ENCODE results near the gene DEFB131B. TPM values are rescaled to one million over a fixed set of nuclear protein-coding genes. Genes with fewer than 3 reads are reported as not detected.
"Not testable (repeated sequence)": the region's sequence is repeated elsewhere in the genome, so short reads cannot be mapped to it uniquely, and the experiment has no call there.

DEFB131B gene
- total and polyA plus RNA-seq, 2 of the 8 experiments (the other 6 are each of a cell fraction or from before 2014, with no cell fraction given) = not detected

DNA sequence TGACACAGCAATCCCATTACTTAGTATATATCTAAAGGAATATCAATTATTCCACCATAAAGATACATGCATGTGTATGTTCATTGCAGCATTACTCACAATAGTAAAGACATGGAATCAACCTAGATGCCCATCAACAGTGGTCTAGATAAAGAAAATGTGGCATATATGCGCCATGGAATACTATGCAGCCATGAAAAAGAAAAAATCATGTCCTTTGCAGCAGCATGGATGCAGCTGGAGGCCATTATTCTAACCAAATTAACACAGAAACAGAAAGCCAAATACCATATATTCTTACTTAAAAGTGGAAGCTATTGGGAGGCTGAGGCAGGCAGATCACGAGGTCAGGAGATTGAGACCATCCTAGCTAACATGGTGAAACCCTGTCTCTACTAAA, 24.4 kb upstream of the DEFB131B start:
- WGBS, 2 experiments (ENCODE audit: extremely low coverage in 1 of 2, insufficient coverage in 1 of 2, insufficient read length in 1 of 2, insufficient replicate concordance in 2 of 2, low coverage in 1 of 2, low lambda C conversion rate in 2 of 2, missing lambda C conversion rate in 1 of 2) = 87% methylated on average over 2 of the region's 2 CpGs; no CpG with 5 or more reads in 1 of the 2 experiments

GRCh38 chr11:71855880-71856279, 22.4 kb upstream of the DEFB131B start:
- H3K18ac ChIP-seq (ENCODE audit: extremely low read depth, low read length); H3K4ac ChIP-seq (replicated peaks; ENCODE audit: insufficient read length, low read depth, low read length); H3K27ac ChIP-seq (ENCODE audit: low read depth, low read length); H3K4me2 ChIP-seq (ENCODE audit: insufficient read depth in 1 of 2, low read depth in 2 of 2, low read length in 2 of 2); H2BK15ac ChIP-seq (ENCODE audit: low read length); H4K91ac ChIP-seq (replicated peaks; ENCODE audit: insufficient read length, low read length); H2BK12ac ChIP-seq (ENCODE audit: low read depth, low read length); H2AK5ac ChIP-seq (ENCODE audit: low read depth, low read length); H3K9me3 ChIP-seq (ENCODE audit: insufficient read depth in 2 of 2, low read depth in 1 of 2, low read length in 1 of 2); POLR2A ChIA-PET (ENCODE audit: partially characterized antibody); FAIRE-seq; H3K9ac ChIP-seq (replicated peaks in 1 of 4; ENCODE audit: extremely low read depth in 1 of 4, low read depth in 3 of 4, low read length in 3 of 4); H2BK20ac ChIP-seq (ENCODE audit: low read length); H3K56ac ChIP-seq (replicated peaks; ENCODE audit: insufficient read length, low read depth, low read length); H4K20me1 ChIP-seq (replicated peaks in 1 of 2; ENCODE audit: control insufficient read depth in 1 of 2, insufficient read depth in 2 of 2, low read length in 2 of 2); H3K23me2 ChIP-seq (ENCODE audit: low read depth, low read length); H3K79me1 ChIP-seq (ENCODE audit: low read depth, low read length); H3K36me3 ChIP-seq (ENCODE audit: control insufficient read depth in 2 of 4, insufficient read depth in 4 of 4, low read length in 3 of 4); H3K27me3 ChIP-seq (replicated peaks in 1 of 4; ENCODE audit: control insufficient read depth in 3 of 4, extremely low read depth in 1 of 4, insufficient read depth in 3 of 4, low read length in 3 of 4); H2BK120ac ChIP-seq (replicated peaks; ENCODE audit: low read depth, low read length); H4K8ac ChIP-seq (ENCODE audit: extremely low read depth, insufficient read depth, low read length); H3K4me1 ChIP-seq (replicated peaks in 1 of 4; ENCODE audit: control insufficient read depth in 3 of 4, insufficient read depth in 4 of 4, low read length in 3 of 4); H4K5ac ChIP-seq (ENCODE audit: insufficient read length, low read depth, low read length); H3K14ac ChIP-seq (ENCODE audit: insufficient read length); H3K23ac ChIP-seq (ENCODE audit: insufficient read length); H3K79me2 ChIP-seq (ENCODE audit: control insufficient read depth in 1 of 2, insufficient read depth in 2 of 2, low read length in 2 of 2); H2AFZ ChIP-seq (ENCODE audit: low read length); H2BK5ac ChIP-seq (ENCODE audit: low read depth, low read length); H3K4me3 ChIP-seq (ENCODE audit: extremely low read depth in 1 of 4, insufficient read depth in 2 of 4, low read depth in 3 of 4, low read length in 4 of 4); DNase-seq (ENCODE audit: low read depth in 1 of 2, low spot score in 2 of 2): not testable (repeated sequence)
- CTCF ChIA-PET (ENCODE audit: partially characterized antibody) = interaction anchor here (0.7 kb wide), 1 partner anchor 362 kb away, joined by 3 read pairs; no protein-coding TSS in a partner anchor
- 100% methylated on average over 2 of the region's 2 CpGs; no CpG with 5 or more reads in 1 of the 2 experiments for WGBS, 2 experiments (ENCODE audit: extremely low coverage in 1 of 2, insufficient coverage in 1 of 2, insufficient read length in 1 of 2, insufficient replicate concordance in 2 of 2, low coverage in 1 of 2, low lambda C conversion rate in 2 of 2, missing lambda C conversion rate in 1 of 2)

More for the DNA sequence above, 24.4 kb upstream of the DEFB131B start:
- H3K23ac ChIP-seq (ENCODE audit: insufficient read length); CTCF ChIA-PET (ENCODE audit: partially characterized antibody); H3K79me1 ChIP-seq (ENCODE audit: low read depth, low read length); H2BK120ac ChIP-seq (replicated peaks; ENCODE audit: low read depth, low read length); H4K91ac ChIP-seq (replicated peaks; ENCODE audit: insufficient read length, low read length); H2BK5ac ChIP-seq (ENCODE audit: low read depth, low read length); H3K4me2 ChIP-seq (ENCODE audit: insufficient read depth in 1 of 2, low read depth in 2 of 2, low read length in 2 of 2); H4K5ac ChIP-seq (ENCODE audit: insufficient read length, low read depth, low read length); H3K27me3 ChIP-seq (replicated peaks in 1 of 4; ENCODE audit: control insufficient read depth in 3 of 4, extremely low read depth in 1 of 4, insufficient read depth in 3 of 4, low read length in 3 of 4); H3K9ac ChIP-seq (replicated peaks in 1 of 4; ENCODE audit: extremely low read depth in 1 of 4, low read depth in 3 of 4, low read length in 3 of 4); H2BK20ac ChIP-seq (ENCODE audit: low read length); H3K18ac ChIP-seq (ENCODE audit: extremely low read depth, low read length); H2AFZ ChIP-seq (ENCODE audit: low read length); H3K23me2 ChIP-seq (ENCODE audit: low read depth, low read length); H3K56ac ChIP-seq (replicated peaks; ENCODE audit: insufficient read length, low read depth, low read length); POLR2A ChIA-PET (ENCODE audit: partially characterized antibody); H3K4me1 ChIP-seq (replicated peaks in 1 of 4; ENCODE audit: control insufficient read depth in 3 of 4, insufficient read depth in 4 of 4, low read length in 3 of 4); H2AK5ac ChIP-seq (ENCODE audit: low read depth, low read length); FAIRE-seq; H2BK12ac ChIP-seq (ENCODE audit: low read depth, low read length); H3K14ac ChIP-seq (ENCODE audit: insufficient read length); H3K27ac ChIP-seq (ENCODE audit: low read depth, low read length); H4K8ac ChIP-seq (ENCODE audit: extremely low read depth, insufficient read depth, low read length); H2BK15ac ChIP-seq (ENCODE audit: low read length); H3K4ac ChIP-seq (replicated peaks; ENCODE audit: insufficient read length, low read depth, low read length); H3K79me2 ChIP-seq (ENCODE audit: control insufficient read depth in 1 of 2, insufficient read depth in 2 of 2, low read length in 2 of 2); H3K4me3 ChIP-seq (ENCODE audit: extremely low read depth in 1 of 4, insufficient read depth in 2 of 4, low read depth in 3 of 4, low read length in 4 of 4); DNase-seq (ENCODE audit: low read depth in 1 of 2, low spot score in 2 of 2); H3K9me3 ChIP-seq (ENCODE audit: insufficient read depth in 2 of 2, low read depth in 1 of 2, low read length in 1 of 2); H4K20me1 ChIP-seq (replicated peaks in 1 of 2; ENCODE audit: control insufficient read depth in 1 of 2, insufficient read depth in 2 of 2, low read length in 2 of 2); H3K36me3 ChIP-seq (ENCODE audit: control insufficient read depth in 2 of 4, insufficient read depth in 4 of 4, low read length in 3 of 4): not testable (repeated sequence)
